Large intestine (tissue), 3 donors: Measurements from ENCODE around the gene FSTL5. TPM values are rescaled to one million over a fixed set of nuclear protein-coding genes. Genes with fewer than 3 reads are reported as not detected.

Experiments used
- DNase-seq, 2 donors: peaks; one replicate each; pipeline versions ENCODE4 v3.0.0 to v3.0.0-alpha.2; 2013
- H3K27ac ChIP-seq: one replicate; pipeline ENCODE4 v1.5.1; 2013; ENCODE audit warnings: low read length
- H3K27me3 ChIP-seq: 2 replicates; pipeline ENCODE4 v1.6.1; 2013; ENCODE audit warnings: low read length; ENCODE audit not compliant: control insufficient read depth, insufficient read depth
- H3K36me3 ChIP-seq: 2 replicates; pipeline ENCODE4 v1.6.1; 2013; ENCODE audit warnings: low read length; ENCODE audit not compliant: control insufficient read depth, insufficient read depth
- H3K4me1 ChIP-seq: one replicate; pipeline ENCODE4 v1.6.1; 2013; ENCODE audit warnings: low read length; ENCODE audit not compliant: control insufficient read depth, insufficient read depth
- H3K4me3 ChIP-seq: one replicate; pipeline ENCODE4 v1.5.1; 2013; ENCODE audit warnings: low read length
- H3K9me3 ChIP-seq: one replicate; pipeline ENCODE4 v1.6.1; 2013; ENCODE audit warnings: mild to moderate bottlenecking, low read depth, low read length, moderate library complexity; ENCODE audit not compliant: control insufficient read depth
- WGBS: methylation state at CpG from one replicate; pipeline ENCODE4 v1.1.5; 2013; ENCODE audit warnings: low lambda C conversion rate; ENCODE audit not compliant: insufficient coverage; 5-methylcytosine and 5-hydroxymethylcytosine counted together
- polyA plus RNA-seq: library from polyadenylated mRNA; unstranded; fragments of 120-200 nt; gene quantifications from one replicate; pipeline ENCODE4 v1.2.1, GENCODE V29; 2013

The FSTL5 gene
- polyA plus RNA-seq, 1 donor = 7.0 TPM

- Histone ChIP-seq H3K36me3 (no peaks in the 10 kb centered on the region), H3K4me1 (no peaks in the 10 kb centered on the region), H3K4me3 (no peak overlapping the region), H3K27me3 (no peaks in the 10 kb centered on the region), H3K9me3 (no peaks in the 10 kb centered on the region), H3K27ac (no peak overlapping the region)
- no peak for DNase-seq
- WGBS = no CpG with 5 or more reads among the region's 2 CpGs
These were observed 256.2 kb downstream of the FSTL5 start for GRCh38 chr4:161907590-161907955.

- Histone ChIP-seq H3K36me3 (no peaks in the 10 kb centered on the region), H3K27me3 (no peaks in the 10 kb centered on the region), H3K27ac (no peak overlapping the region), H3K4me1 (no peaks in the 10 kb centered on the region), H3K9me3 (no peaks in the 10 kb centered on the region), H3K4me3 (no peak overlapping the region)
- 58% methylated on average over 2 of the region's 4 CpGs for WGBS
- DNase-seq = no peak
These were observed 256.8 kb downstream of the FSTL5 start for GRCh38 chr4:161906836-161907589.

- H3K27me3 ChIP-seq = no peaks in the 10 kb centered on the region
- H3K4me1 ChIP-seq = no peaks in the 10 kb centered on the region
- no peaks in the 10 kb centered on the region for H3K9me3 ChIP-seq
- no peak for DNase-seq
- H3K36me3 ChIP-seq = no peaks in the 10 kb centered on the region
- WGBS = 100% methylated on average over 2 of the region's 6 CpGs
- H3K4me3 ChIP-seq = no peak overlapping the region
- H3K27ac ChIP-seq = no peak overlapping the region
These were observed 263.7 kb downstream of the FSTL5 start for GRCh38 chr4:161900110-161900509.

- H3K27me3 ChIP-seq = no peaks in the 10 kb centered on the region
- WGBS = 96% methylated on average over 3 of the region's 6 CpGs
- H3K4me1 ChIP-seq = no peaks in the 10 kb centered on the region
- no peak overlapping the region for H3K4me3 ChIP-seq
- DNase-seq = no peak
- H3K27ac ChIP-seq = no peak overlapping the region
- H3K9me3 ChIP-seq = no peaks in the 10 kb centered on the region
- H3K36me3 ChIP-seq = no peaks in the 10 kb centered on the region
These were observed 269.2 kb downstream of the FSTL5 start for GRCh38 chr4:161894493-161895167.

GRCh38 chr4:161894014-161894413, 269.8 kb downstream of the FSTL5 start:
- Histone ChIP-seq H3K27me3 (no peaks in the 10 kb centered on the region), H3K4me3 (no peak overlapping the region), H3K27ac (no peak overlapping the region), H3K9me3 (no peaks in the 10 kb centered on the region), H3K4me1 (no peaks in the 10 kb centered on the region), H3K36me3 (no peaks in the 10 kb centered on the region)
- DNase-seq = no peak
- WGBS = 50% methylated on average over 1 of the region's 1 CpG

- no peaks in the 10 kb centered on the region for H3K4me1 ChIP-seq
- H3K9me3 ChIP-seq = no peaks in the 10 kb centered on the region
- no peaks in the 10 kb centered on the region for H3K27me3 ChIP-seq
- no peak overlapping the region for H3K27ac ChIP-seq
- no peaks in the 10 kb centered on the region for H3K36me3 ChIP-seq
- no CpG with 5 or more reads among the region's 1 CpG for WGBS
- H3K4me3 ChIP-seq = no peak overlapping the region
- no peak for DNase-seq
These were observed 270.2 kb downstream of the FSTL5 start for GRCh38 chr4:161893566-161893965.

- no peak for DNase-seq
- Histone ChIP-seq H3K4me3 (no peak overlapping the region), H3K27ac (no peak overlapping the region), H3K27me3 (no peaks in the 10 kb centered on the region), H3K36me3 (no peaks in the 10 kb centered on the region), H3K9me3 (no peaks in the 10 kb centered on the region), H3K4me1 (no peaks in the 10 kb centered on the region)
These were observed 270.8 kb downstream of the FSTL5 start for GRCh38 chr4:161892951-161893350.

GRCh38 chr4:161883157-161883556, 280.6 kb downstream of the FSTL5 start:
- no peak overlapping the region for H3K4me3 ChIP-seq

GRCh38 chr4:161881370-161881769, 282.4 kb downstream of the FSTL5 start:
- no peaks in the 10 kb centered on the region for H3K4me1 ChIP-seq
- H3K4me3 ChIP-seq = no peak overlapping the region
- no peak for DNase-seq
- H3K9me3 ChIP-seq = no peaks in the 10 kb centered on the region
- H3K27ac ChIP-seq = no peak overlapping the region
- no peaks in the 10 kb centered on the region for H3K27me3 ChIP-seq
- H3K36me3 ChIP-seq = no peaks in the 10 kb centered on the region
- WGBS = 91% methylated on average over 4 of the region's 4 CpGs

More at GRCh38 chr4:161883157-161883556, 280.6 kb downstream of the FSTL5 start:
- Histone ChIP-seq H3K27me3 (no peaks in the 10 kb centered on the region), H3K27ac (no peak overlapping the region), H3K4me1 (no peaks in the 10 kb centered on the region), H3K36me3 (no peaks in the 10 kb centered on the region), H3K9me3 (no peaks in the 10 kb centered on the region)
- WGBS = 100% methylated on average over 1 of the region's 4 CpGs
- DNase-seq = no peak

GRCh38 chr4:161869511-161869910, 294.3 kb downstream of the FSTL5 start:
- no peaks in the 10 kb centered on the region for H3K27me3 ChIP-seq
- DNase-seq = no peak
- H3K27ac ChIP-seq = no peak overlapping the region
- no peaks in the 10 kb centered on the region for H3K4me1 ChIP-seq
- H3K9me3 ChIP-seq = no peaks in the 10 kb centered on the region
- H3K36me3 ChIP-seq = no peaks in the 10 kb centered on the region
- no peak overlapping the region for H3K4me3 ChIP-seq
- WGBS = no CpG with 5 or more reads among the region's 2 CpGs
